ENCODE results near the gene ZNF343. TPM values are rescaled to one million over a fixed set of nuclear protein-coding genes. Genes with fewer than 3 reads are reported as not detected.

Gene ZNF343
- total and polyA plus RNA-seq, 2 of the 4 experiments (the other 2 are of a cell fraction): 7.8 to 26.2 TPM

GRCh38 chr20:2483504-2483903 is 25.2 kb downstream of the ZNF343 start:
- Histone ChIP-seq H2AK5ac (ENCODE audit: low read depth, low read length) (no peak overlapping the region), H3K27me3 (ENCODE audit: control insufficient read depth, insufficient read depth, low read length) (no peaks in the 10 kb centered on the region), H2BK5ac (ENCODE audit: low read depth, low read length, poor library complexity, severe bottlenecking) (no peak overlapping the region), H3K9me1 (ENCODE audit: insufficient read depth, low read length) (no peaks in the 10 kb centered on the region; the same call in 1 of the 2 replicates), H3K56ac (ENCODE audit: extremely low read depth, insufficient read depth, low read length) (no peak overlapping the region), H3K36me3 (ENCODE audit: control insufficient read depth, insufficient read depth, low read length) (peaks cover 32% of the 10 kb centered on the region), H4K5ac (ENCODE audit: low read depth, low read length) (no peak overlapping the region), H3K79me1 (ENCODE audit: low read depth in 1 of 2, low read length in 2 of 2) (peaks cover 0 to 6% of the 10 kb centered on the region in 2 experiments; a peak in 1 of 4 replicates), H4K20me1 (ENCODE audit: insufficient read depth, low read length) (no peaks in the 10 kb centered on the region), H3K4me2 (ENCODE audit: low read depth, low read length) (no peak overlapping the region), H2AFZ (replicated peaks; ENCODE audit: low read length, poor library complexity) (no peak overlapping the region), H3K27ac (ENCODE audit: insufficient read depth, low read length) (no peak overlapping the region), H3K18ac (ENCODE audit: low read depth, low read length) (no peak overlapping the region), H4K8ac (ENCODE audit: low read depth in 2 of 2, low read length in 2 of 2) (no peak overlapping the region), H2AK9ac (replicated peaks; ENCODE audit: low read depth, low read length, poor library complexity) (no peak overlapping the region), H3K9me3 (ENCODE audit: control insufficient read depth, insufficient read depth, low read length) (no peaks in the 10 kb centered on the region), H3K4me3 (ENCODE audit: insufficient read depth, low read depth, low read length) (no peak overlapping the region), H3K4ac (ENCODE audit: low read depth, low read length) (no peak overlapping the region), H3K23ac (ENCODE audit: low read depth, low read length) (no peak overlapping the region), H3K14ac (replicated peaks; ENCODE audit: low read depth, low read length) (no peak overlapping the region), H2BK120ac (ENCODE audit: low read depth, low read length) (no peak overlapping the region), H4K91ac (ENCODE audit: insufficient read depth, low read depth, low read length) (no peak overlapping the region), H2BK20ac (ENCODE audit: low read depth, low read length) (no peak overlapping the region), H2BK15ac (ENCODE audit: low read depth, low read length) (no peak overlapping the region), H3K4me1 (ENCODE audit: control insufficient read depth, insufficient read depth, low read length) (no peaks in the 10 kb centered on the region), H3K9ac (ENCODE audit: low read depth, low read length) (no peak overlapping the region)
- ATAC-seq (ENCODE audit: low read depth): no peak
- dilution Hi-C loops (cut with HindIII; ENCODE audit: low sequenced_read_pairs, unreplicated experiment): no loop called here
- ChIA-PET CTCF (no interaction called here), POLR2A (ENCODE audit: unreplicated experiment) (no interaction called here)
- in situ Hi-C loops (cut with MboI; ENCODE audit: low sequenced_read_pairs): no loop called here
- intact Hi-C loops (cut with micrococcal nuclease): no loop called here
- TF ChIP-seq NFE2L2 (IDR thresholded peaks at IDR 0.05; ENCODE audit: low read depth, low read length) (no peak), BHLHE40 (IDR thresholded peaks at IDR 0.05; ENCODE audit: low read depth, low read length) (no peak), ELK1 (IDR thresholded peaks at IDR 0.05; ENCODE audit: borderline replicate concordance, low read depth, low read length) (no peak), CHD1 (IDR thresholded peaks at IDR 0.05; ENCODE audit: low read depth, low read length) (no peak), POLR2A (IDR thresholded peaks at IDR 0.05; ENCODE audit: low read depth, low read length) (no peak), FOS (IDR thresholded peaks at IDR 0.05; ENCODE audit: low read depth, low read length) (no peak), MAZ (IDR thresholded peaks at IDR 0.05; ENCODE audit: borderline replicate concordance, low read depth, low read length) (no peak), RAD21 (IDR thresholded peaks at IDR 0.05; ENCODE audit: low read length) (no peak), RCOR1 (IDR thresholded peaks at IDR 0.05; ENCODE audit: insufficient replicate concordance, low read length) (no peak), MXI1 (IDR thresholded peaks at IDR 0.05; ENCODE audit: borderline replicate concordance, low read depth, low read length) (no peak)
- BruUV-seq (replicated peaks): no TSS peak
- WGBS, 2 experiments (ENCODE audit: extremely low coverage in 2 of 2, insufficient read length in 1 of 2): no CpG with 5 or more reads among the region's 12 CpGs
- no peak for DNase-seq

Measured in IMR-90 (cell line).